HG03565 (cell line): ENCODE results near the gene PPEF2.
"Not testable (repeated sequence)": the region's sequence is repeated elsewhere in the genome, so short reads cannot be mapped to it uniquely, and the experiment has no call there.

ENCODE experiments used
- ATAC-seq: cut with Tn5 transposase; IDR thresholded peaks from one replicate; pipeline ENCODE4 v1.9.1; 2021; ENCODE audit warnings: mild to moderate bottlenecking, moderate library complexity; ENCODE audit not compliant: unreplicated experiment

Gene PPEF2

GRCh38 chr4:75902352-75902751 is at the start of gene PPEF2:
PPEF2 (minus strand) TSS chr4:75902452; CDS start chr4:75896325, 6,127 bp downstream.
- no peak for ATAC-seq

DNA sequence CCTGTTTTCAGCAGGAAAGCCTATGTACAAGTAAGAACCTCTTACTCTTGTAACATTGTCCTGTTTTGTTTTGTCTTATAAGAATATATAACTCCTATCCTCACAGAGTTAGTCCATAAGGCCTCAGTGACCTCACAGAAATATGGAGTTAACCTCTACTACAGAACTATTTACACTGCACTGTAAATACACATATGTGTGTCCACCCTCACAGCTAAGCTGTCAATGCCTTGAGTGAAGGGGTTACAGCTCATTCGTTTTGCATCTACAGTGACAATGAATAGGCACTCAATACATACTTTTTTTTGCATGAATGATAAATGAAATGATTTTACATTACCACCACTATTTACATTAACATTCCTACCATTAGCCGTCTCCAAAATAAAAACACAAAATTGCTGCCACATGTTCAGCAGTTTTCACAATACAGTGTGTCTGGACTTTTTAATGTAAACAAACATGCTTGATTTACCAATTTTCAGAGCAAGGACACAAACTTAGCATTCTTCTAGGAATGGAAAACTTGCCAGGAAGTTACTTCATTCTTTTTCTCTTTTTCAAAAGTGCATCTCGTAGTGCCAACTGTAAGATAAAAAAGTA is 48.1 kb upstream of the PPEF2 start:
- no peak for ATAC-seq

DNA sequence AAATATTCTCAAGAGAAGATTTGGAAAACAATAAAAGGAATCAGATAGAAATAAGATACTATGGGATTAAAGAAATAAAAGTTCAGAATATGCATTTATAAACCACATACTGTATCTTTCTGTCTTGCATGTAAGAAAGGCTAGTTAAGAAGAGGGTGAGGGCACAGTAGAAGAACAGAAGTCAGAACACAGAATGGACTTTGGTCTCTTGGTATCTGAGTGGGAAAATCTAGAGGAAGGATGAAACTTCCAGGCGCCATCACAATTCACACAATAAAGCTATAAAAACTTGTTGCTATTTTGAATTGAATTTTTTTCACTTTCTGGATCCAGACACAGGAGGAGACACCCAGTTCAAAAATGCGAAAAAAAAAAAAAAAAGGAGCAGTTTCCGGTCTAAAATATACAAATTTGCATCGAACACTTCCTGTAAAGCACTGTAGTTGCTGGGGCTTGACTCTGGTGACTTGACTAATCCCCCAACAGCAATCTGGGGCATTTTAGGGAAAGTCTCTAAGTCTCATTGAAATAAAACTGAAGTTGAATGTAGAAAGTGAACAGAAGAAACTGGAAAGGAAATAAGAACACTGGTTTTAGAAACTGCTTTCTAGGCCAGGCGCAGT is 46.7 kb upstream of the PPEF2 start:
- ATAC-seq, result peak; percentile 73

DNA sequence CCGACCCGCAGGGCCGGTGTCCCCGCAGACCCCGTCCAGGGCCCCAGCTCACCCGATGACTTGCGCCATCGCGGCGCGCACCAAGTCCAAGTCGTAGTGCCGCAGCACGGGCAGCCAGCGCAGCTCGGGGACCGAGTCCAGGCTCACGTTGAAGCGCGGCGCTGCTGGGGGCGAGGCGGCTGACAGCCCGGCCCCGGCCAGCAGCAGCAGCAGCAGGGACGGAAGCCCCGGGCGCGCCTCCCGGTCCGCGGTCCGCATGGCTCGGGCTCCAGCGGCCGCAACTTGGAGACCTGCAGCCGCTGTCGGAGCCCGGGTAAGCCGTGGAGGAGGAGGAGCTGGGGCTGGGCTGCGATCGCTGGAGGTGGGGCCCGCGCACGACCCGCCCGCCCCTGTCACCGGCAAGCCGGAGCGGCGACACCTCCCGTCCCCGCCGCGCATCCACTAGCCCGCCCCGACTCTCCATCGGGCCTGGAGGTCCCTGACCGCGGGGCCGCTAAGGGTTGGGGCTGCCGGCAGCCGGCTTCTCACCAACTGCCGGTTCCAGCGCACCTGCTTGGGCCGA is 38.5 kb upstream of the PPEF2 start, which contains the start of gene NAAA:
Gene NAAA, minus strand, starts transcription at position 322 of the 562 bp plus-strand sequence. Its CDS starts 64 bp downstream, at position 258.
- peak; percentile 72 for ATAC-seq

DNA sequence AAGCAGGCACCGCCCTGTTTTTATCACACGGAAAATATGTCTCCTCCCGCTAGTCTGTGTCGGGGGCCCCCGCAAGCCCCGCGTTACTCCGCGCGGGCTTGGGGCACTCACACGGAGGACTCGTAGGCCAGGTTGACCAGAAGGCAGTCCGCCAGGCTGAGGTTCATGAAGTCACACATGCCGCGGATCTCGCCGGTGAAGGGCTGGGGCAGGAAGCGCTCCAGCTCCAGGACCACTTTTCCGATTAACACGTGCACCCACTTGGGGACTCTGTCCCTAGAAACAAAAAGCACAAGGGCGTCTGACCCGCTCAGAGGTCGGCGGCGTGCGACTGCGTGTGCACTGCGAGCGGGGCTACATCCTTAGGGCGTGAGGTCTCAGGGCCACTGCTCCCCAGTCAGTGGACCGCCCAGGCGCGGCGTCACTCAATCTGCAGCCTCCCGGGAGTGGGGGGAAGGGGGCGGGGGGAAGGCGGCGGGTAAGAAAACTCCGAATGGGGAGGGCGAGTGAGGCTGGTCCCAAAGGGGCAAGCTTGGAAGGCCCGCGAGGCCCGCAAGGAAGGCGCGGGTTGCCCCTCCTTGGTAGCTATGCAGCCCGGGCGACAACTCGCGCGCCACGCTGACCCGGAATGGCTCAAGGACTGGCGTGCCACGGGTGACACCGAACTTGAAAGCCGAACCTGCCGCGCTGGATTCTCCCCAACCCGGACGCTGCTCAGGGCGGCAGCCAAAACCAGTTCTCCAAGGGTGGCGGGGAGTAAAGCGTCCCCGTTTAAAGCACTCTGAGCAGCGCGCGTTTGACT is 37.8 kb upstream of the PPEF2 start:
- peak; percentile 44 for ATAC-seq

DNA sequence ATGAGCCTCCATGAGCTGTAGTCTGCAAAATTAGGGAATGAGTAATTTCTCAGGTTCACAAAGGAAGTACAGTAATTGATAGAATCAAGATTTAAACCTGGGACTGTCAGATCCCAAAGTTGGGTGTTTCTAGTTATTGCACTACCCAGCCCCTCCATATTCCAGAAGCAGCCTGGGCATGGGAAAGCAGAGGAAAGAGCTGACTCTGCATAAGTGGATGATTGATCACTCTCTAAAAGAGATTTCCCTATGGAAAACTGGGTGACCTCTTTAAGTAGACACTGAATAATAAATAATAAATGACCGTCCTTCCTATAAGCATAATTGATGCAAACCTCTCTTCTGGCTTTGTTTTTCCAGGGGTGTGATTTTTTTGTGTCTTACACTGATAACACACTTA is 33.4 kb upstream of the PPEF2 start:
- ATAC-seq, result no peak

DNA sequence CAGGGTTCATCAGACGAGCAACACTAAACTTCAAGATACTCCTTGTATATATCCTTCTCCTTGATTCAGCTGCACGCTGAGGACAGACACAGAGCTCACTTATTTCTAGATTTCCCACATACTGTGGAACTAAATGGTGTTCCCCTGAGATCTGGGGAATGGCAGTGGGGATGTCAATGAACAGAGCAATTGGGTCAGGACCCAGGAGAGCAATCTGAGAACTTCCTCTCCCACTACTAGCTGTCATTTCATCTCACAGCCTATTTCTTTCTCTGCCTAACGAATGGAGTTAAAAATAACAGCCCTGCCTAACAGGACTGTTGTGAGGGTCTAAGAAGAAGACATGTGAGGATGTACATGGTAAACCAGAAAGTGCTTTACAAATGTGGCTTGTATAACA is 27.9 kb upstream of the PPEF2 start:
- no peak for ATAC-seq

- not testable (repeated sequence) for ATAC-seq
Observed at GRCh38 chr4:75924916-75925315, 22.7 kb upstream of the PPEF2 start.

GRCh38 chr4:75924309-75924827 is 22.1 kb upstream of the PPEF2 start:
- no peak for ATAC-seq

DNA sequence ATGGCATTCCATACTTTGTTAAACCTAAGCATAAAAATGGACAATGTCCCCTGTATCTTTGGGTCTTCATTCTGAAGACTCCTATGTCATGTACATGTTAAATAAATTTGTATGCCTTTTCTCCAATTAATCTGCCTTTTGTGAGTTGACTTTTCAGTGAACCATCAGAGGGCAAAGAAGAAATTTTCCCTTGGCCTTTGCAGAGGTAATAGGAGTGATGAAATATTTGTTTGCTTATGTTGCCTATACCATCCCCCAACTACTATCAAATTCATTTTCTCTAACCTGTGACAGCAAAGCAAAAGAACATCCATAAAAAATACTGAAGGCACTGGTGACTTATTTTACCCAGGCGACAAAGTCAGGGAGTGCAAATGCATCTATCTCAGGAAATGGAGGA is 20.3 kb upstream of the PPEF2 start:
- no peak for ATAC-seq

GRCh38 chr4:75921910-75922309 is 19.7 kb upstream of the PPEF2 start:
- ATAC-seq, result no peak

- no peak for ATAC-seq
Observed at GRCh38 chr4:75920327-75920726, 18.1 kb upstream of the PPEF2 start.

DNA sequence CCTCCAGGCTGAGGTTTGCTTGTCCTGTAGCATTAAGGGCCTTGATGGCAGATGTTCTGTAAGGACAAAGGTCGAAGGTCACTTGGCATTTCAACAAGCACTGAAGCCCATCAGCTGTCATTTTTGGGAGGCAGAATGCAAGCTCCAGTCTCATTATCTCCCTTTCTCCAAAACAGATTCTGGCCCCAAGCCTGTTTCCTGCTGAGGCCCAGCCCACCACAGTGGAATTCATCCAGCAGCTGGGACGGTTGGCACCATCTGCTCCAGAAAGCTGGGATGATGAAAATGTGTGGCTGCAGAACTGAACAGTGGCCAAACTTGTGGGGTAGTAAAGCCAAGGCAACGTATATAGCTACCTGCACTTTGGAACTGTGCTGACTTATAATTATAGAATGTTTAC is 17.7 kb upstream of the PPEF2 start:
- no peak for ATAC-seq

DNA sequence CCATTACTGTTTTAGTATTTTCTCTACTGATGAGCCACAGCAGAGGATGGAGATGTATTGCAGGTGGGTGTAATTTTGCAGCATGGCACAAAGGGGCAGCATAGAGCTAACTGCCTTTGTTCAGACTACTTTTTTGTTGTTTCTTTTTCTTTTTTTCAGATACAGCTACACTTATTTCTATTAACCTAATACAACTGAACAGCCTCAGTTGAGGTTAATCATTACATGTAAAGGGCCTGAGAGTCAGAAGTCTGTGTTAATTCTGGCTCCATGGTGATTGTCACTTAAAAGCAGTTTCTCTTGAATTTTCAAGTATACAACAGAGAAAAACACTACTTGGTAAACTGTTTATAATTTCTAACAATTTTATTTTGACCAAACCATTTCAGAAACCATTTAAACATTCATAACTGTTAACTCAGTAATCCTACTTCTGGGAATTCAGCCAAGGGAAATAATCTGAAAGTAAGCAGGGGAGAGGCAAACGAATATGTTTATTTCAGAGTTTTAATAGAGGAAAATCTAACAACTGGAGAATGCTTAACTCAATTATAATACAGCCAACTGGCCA is 13.9 kb upstream of the PPEF2 start:
- ATAC-seq, result peak; percentile 49

DNA sequence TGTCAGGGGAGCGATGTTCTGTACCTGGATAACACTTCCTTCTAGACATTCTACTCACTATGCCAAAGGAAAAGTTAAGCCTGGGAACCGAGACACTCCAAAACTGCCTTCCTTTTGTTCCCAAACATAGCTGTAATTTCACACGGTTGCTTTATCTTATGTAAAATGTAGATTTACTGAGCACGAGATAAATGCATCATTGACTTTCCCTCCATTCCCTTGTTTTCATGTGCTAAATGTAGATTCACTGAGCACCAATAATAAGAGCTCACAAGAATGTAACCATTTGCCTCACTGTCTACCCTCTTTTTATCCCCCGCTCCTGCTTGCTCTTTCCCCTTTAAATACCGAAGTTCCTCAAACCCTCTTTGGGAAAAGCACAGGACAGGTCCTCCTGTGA is 10.7 kb upstream of the PPEF2 start:
- no peak for ATAC-seq

DNA sequence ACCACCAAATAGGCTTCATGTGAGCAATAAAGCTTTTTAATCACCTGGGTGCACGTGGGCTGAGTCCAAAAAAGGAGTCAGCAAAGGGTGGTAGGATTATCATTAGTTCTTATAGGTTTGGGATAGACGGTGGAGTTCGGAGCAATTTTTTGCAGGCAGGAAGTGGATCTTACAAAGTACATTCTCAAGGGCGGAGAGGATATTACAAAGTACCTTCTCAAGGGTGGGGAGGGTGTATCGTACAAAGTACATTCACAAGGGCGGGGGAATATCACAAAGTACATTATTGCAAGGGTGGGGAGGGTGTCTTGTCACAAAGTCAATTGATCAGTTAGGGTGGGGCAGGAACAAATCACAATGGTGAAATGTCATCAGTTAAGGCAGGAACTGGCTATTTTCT is 8.6 kb upstream of the PPEF2 start:
- ATAC-seq, result not testable (repeated sequence)

DNA sequence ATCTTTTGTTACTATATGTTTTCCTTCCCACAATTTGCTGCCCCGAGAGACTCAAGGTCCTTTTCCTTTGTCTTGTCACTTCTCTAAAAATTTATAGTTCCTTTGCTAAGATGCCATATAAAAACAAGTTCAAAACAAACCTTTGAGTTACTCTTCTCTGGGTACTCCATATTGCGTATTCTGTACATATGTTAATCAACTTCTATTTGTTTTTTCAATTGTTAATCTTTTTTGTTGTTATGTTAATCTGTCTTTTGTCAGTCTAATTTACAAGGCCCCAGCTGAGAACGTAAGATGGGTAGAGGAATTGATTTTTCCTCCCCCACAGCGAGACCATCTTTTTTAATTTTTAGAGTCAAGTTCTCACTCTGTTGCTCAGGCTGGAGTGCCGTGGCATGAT is 7.2 kb upstream of the PPEF2 start:
- ATAC-seq, result no peak

GRCh38 chr4:75908555-75908954 is 6.3 kb upstream of the PPEF2 start:
- ATAC-seq, result no peak

- ATAC-seq, result no peak
Observed at GRCh38 chr4:75907966-75908365, 5.7 kb upstream of the PPEF2 start.

GRCh38 chr4:75904076-75904475 is 1.8 kb upstream of the PPEF2 start:
- no peak for ATAC-seq

DNA sequence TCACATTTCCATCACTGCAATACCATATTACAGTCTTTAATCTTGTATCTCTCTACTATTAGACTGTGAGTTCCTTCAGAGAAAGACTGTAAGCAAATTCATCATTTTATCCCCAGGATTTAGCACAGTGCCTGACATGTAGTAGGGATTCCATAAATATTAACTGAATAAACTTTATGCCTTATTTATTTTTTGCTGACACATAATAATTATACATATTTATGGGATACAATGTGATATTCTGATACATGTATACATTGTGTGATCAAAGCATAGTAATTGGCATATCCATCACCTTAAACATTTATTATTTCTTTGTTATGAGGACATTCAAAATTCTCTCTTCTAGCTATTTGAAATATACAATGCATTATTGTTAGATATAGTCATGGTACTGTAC is 3.7 kb downstream of the PPEF2 start:
- no peak for ATAC-seq
